ENCODE data around the gene TNP2.
A peak's percentile ranks its signal among the peaks of the same experiment; 100 is the strongest.

TNP2 gene

DNA sequence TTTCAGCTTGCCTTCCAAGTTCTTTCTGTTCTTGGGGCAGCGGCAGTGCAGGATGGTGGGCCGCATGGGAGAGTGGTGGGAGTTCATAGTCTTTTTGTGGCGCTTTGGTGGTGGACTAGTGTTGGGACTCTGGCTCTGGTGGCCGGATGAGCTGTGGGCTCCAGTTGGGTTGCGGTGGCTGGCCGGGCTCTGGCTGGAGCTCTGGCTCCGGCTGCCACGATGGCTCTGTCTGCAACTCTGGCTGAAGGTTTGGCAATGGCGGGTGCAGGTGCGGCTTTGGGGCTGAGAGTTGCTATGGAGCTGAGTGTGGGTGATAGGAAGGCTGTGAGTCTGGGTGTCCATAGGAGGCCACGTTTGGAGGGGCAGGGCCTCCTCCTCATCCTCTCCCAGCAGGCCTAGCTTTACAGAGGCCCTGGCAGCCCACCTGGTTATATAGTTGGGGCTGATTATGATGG lies at the start of gene TNP2:
TNP2 (minus strand) TSS at position 405 of the 455 bp plus-strand sequence; CDS start at position 342, 63 bp downstream.
- no peak within 1 kb of the TSS for H3K27ac ChIP-seq

DNA sequence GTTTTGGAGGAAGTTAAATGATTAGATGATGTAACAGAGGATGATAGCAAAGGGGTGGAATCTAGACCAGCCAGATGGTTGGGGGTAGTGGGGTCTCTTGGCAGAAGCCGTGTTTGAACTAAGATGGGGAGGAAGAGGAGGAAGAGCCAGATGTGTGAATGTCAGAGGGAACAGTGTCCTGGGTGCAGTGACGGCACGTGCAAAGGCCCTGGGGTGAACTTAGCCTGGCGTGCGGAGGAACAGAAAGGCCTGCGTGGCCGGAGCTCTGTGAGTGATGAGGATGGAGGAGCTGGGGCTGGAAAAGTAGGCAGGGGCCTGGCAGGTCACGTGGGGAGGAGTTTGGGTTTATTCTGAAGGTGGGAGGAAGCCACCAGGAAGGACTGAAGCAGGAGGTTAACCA lies 49.7 kb upstream of the TNP2 start:
- H3K27me3 ChIP-seq (replicated peaks) = no peaks in the 10 kb centered on the region
- H3K4me3 ChIP-seq (ENCODE audit: low read depth, low read length) = no peak overlapping the region
- H3K36me3 ChIP-seq (replicated peaks) = no peaks in the 10 kb centered on the region
- in situ Hi-C loops (cut with HindIII; ENCODE audit: low pct_ligation_motif_present, low sequenced_read_pairs) = no loop called here
- no peak for DNase-seq
- no peak overlapping the region for H3K27ac ChIP-seq
- TF ChIP-seq, protein P1, sequence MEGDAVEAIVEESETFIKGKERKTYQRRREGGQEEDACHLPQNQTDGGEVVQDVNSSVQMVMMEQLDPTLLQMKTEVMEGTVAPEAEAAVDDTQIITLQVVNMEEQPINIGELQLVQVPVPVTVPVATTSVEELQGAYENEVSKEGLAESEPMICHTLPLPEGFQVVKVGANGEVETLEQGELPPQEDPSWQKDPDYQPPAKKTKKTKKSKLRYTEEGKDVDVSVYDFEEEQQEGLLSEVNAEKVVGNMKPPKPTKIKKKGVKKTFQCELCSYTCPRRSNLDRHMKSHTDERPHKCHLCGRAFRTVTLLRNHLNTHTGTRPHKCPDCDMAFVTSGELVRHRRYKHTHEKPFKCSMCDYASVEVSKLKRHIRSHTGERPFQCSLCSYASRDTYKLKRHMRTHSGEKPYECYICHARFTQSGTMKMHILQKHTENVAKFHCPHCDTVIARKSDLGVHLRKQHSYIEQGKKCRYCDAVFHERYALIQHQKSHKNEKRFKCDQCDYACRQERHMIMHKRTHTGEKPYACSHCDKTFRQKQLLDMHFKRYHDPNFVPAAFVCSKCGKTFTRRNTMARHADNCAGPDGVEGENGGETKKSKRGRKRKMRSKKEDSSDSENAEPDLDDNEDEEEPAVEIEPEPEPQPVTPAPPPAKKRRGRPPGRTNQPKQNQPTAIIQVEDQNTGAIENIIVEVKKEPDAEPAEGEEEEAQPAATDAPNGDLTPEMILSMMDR (IDR thresholded peaks at IDR 0.05; ENCODE audit: low read depth, low read length, missing control alignments) = no peak

More for the DNA sequence above, at the start of gene TNP2:
- in situ Hi-C loops (cut with HindIII; ENCODE audit: low pct_ligation_motif_present, low sequenced_read_pairs) = no loop called here
- Histone ChIP-seq H3K4me3 (ENCODE audit: low read depth, low read length) (no peak within 1 kb of the TSS), H3K27me3 (replicated peaks) (no peaks in the 10 kb centered on the region), H3K36me3 (replicated peaks) (no peaks in the 10 kb centered on the region)
- TF ChIP-seq, protein P1 (IDR thresholded peaks at IDR 0.05; ENCODE audit: low read depth, low read length, missing control alignments) = no peak
- no peak for DNase-seq

DNA sequence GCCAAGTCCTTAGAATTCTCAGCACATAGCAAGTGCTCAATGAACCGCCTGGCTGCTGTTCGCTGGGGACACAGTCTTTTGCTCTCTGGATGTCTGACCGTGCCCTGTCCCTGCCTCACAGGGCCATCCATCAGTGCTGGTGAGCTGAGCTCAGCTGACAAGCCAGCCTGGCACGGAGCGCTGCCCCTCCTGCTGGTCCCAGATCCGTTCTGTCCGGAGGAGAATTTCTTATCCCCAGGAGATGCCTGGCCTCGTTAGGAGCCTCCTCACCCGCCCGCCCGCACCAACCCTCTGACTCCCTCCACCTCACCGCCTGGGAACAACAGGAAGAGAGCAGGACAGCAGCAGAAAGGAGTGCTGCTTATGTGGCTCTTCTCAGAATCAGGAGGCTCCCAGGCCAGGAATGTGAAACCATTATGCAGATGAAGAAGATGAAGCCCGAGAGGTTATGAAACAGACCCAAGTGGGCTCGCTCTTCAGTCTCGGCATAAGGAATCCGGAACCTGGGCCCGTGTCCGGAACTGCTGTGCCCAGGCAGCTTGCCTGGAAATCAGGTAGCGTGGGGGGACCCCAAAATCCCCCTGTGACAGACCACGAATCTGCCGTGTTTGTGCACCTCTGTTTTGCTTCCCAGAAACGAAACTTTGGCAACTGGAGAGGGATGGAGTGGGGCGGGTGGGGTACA lies 47.3 kb upstream of the TNP2 start:
- H3K36me3 ChIP-seq (replicated peaks) = no peaks in the 10 kb centered on the region
- TF ChIP-seq, protein P1 (IDR thresholded peaks at IDR 0.05; ENCODE audit: low read depth, low read length, missing control alignments) = no peak
- no peak overlapping the region for H3K27ac ChIP-seq
- DNase-seq = no peak
- H3K4me3 ChIP-seq (ENCODE audit: low read depth, low read length) = no peak overlapping the region
- H3K27me3 ChIP-seq (replicated peaks) = no peaks in the 10 kb centered on the region
- in situ Hi-C loops (cut with HindIII; ENCODE audit: low pct_ligation_motif_present, low sequenced_read_pairs) = no loop called here

DNA sequence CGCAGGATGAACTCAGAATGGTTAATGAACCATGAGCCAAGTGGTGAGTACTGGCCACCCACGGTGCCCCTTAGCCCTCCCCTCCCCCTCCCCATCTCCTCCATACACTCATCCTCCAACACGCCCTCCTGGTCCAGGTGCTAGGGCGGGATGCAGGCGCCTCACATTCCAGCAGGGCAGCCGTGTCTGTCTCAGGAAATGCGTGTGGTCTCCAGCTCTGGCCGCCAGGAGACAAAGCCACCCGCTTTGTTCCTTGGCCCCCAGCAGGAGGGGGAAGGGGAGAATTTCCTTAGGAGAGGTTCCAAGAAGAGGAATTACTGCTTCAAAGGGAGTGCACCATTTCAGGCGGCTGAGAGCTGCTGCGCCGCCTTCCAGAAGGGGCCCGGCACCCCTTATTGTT lies 46.4 kb upstream of the TNP2 start:
- in situ Hi-C loops (cut with HindIII; ENCODE audit: low pct_ligation_motif_present, low sequenced_read_pairs) = no loop called here
- H3K36me3 ChIP-seq (replicated peaks) = no peaks in the 10 kb centered on the region
- H3K27me3 ChIP-seq (replicated peaks) = no peaks in the 10 kb centered on the region
- H3K4me3 ChIP-seq (ENCODE audit: low read depth, low read length) = no peak overlapping the region
- no peak overlapping the region for H3K27ac ChIP-seq
- TF ChIP-seq, protein P1 (IDR thresholded peaks at IDR 0.05; ENCODE audit: low read depth, low read length, missing control alignments) = peak; percentile 68
- peak; percentile 45 for DNase-seq

DNA sequence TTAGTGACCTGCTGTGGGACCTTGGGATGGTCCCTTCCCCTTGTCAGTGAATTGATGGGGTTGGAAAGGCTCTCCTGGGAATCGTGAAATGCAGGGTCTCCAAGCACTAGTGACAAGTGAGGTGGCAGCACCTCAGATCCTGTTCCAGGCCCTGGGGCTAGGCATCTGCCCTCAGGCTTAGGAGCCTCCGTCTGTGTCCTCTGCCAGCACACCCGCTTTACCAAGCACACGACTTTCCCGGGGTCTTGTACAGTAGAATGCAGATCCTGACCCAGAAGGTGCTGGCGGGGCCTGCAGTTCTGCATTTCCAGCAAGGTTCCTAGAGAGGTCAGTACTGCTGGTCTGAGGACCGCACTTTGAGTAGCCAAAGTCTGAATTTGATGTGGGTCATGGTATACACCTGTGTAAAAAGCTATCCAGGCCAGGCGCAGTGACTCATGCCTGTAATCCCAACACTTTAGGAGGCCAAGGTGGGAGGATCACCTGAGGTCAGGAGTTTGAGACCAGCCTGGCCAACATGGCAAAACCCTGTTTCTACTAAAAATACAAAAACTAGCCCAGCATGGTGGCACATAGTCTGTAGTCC lies 45.3 kb upstream of the TNP2 start:
- H3K4me3 ChIP-seq (ENCODE audit: low read depth, low read length) = no peak overlapping the region
- no peaks in the 10 kb centered on the region for H3K36me3 ChIP-seq (replicated peaks)
- no peak for DNase-seq
- no peaks in the 10 kb centered on the region for H3K27me3 ChIP-seq (replicated peaks)
- TF ChIP-seq, protein P1 (IDR thresholded peaks at IDR 0.05; ENCODE audit: low read depth, low read length, missing control alignments) = no peak
- no peak overlapping the region for H3K27ac ChIP-seq
- in situ Hi-C loops (cut with HindIII; ENCODE audit: low pct_ligation_motif_present, low sequenced_read_pairs) = no loop called here
